ENCODE results near the gene PLEKHH2. TPM values are rescaled to one million over a fixed set of nuclear protein-coding genes. Genes with fewer than 3 reads are reported as not detected.

The PLEKHH2 gene
- total and polyA plus RNA-seq, 7 donors, result 0.69 to 83.1 (median 35.3) TPM

DNA sequence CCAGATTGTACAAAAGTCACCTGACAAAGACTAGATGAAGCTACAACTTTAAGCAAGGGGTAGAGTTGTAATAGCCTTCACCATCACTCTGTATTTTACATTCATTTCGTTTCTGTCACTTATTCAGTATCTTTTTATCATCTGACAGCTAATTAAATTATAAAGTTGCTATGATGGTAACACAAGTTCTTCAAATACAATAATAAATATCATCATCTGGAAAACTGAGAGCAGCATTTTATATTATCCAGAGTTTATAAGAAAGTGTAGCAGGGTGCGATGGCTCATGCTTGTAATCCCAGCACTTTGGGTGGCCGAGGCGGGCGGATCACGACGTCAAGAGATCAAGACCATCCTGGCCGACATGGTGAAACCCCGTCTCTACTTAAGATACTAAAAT is 157.9 kb downstream of the PLEKHH2 start:
- H3K36me3 ChIP-seq, result peaks cover 0 to 51% (median 4%) of the 10 kb centered on the region in 4 donors
- H3K4me3 ChIP-seq, result no peak overlapping the region
- 94 to 96% methylated on average over 9 of the region's 9 CpGs for WGBS, 2 donors
- H3K27ac ChIP-seq, result no peak overlapping the region
- no peaks in the 10 kb centered on the region for H3K9me3 ChIP-seq
- TF ChIP-seq, protein P1, sequence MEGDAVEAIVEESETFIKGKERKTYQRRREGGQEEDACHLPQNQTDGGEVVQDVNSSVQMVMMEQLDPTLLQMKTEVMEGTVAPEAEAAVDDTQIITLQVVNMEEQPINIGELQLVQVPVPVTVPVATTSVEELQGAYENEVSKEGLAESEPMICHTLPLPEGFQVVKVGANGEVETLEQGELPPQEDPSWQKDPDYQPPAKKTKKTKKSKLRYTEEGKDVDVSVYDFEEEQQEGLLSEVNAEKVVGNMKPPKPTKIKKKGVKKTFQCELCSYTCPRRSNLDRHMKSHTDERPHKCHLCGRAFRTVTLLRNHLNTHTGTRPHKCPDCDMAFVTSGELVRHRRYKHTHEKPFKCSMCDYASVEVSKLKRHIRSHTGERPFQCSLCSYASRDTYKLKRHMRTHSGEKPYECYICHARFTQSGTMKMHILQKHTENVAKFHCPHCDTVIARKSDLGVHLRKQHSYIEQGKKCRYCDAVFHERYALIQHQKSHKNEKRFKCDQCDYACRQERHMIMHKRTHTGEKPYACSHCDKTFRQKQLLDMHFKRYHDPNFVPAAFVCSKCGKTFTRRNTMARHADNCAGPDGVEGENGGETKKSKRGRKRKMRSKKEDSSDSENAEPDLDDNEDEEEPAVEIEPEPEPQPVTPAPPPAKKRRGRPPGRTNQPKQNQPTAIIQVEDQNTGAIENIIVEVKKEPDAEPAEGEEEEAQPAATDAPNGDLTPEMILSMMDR (IDR thresholded peaks at IDR 0.05), result no peak
- TF ChIP-seq POLR2AphosphoS5 (IDR thresholded peaks at IDR 0.05) (no peak), POLR2A (IDR thresholded peaks at IDR 0.05) (no peak), EP300 (IDR thresholded peaks at IDR 0.05) (no peak)
- no peaks in the 10 kb centered on the region for H3K4me1 ChIP-seq
- no peak for DNase-seq
- intact Hi-C loops (cut with DNase I), result no loop called here
- H3K27me3 ChIP-seq, result no peaks in the 10 kb centered on the region

DNA sequence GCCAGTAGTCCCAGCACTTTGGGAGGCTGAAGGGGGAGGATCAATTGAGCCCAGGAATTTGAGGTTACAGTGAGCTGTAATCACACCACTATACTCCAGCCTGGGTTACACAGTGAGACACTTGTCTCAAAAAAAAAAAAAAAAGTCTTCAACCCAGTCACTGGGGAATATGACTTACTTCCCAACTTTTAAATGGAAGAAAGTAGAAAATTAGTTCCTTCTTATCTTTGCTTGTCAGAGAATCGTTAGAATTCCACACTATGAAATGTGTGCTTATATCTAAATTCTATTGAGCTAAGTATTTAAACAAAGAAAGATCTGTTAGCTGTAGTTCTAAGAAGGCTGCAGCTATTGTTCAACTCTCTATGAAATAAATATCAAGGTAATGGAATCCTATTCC is 159.1 kb downstream of the PLEKHH2 start:
- no peak for DNase-seq
- Histone ChIP-seq H3K9me3 (no peaks in the 10 kb centered on the region), H3K4me3 (no peak overlapping the region), H3K27me3 (no peaks in the 10 kb centered on the region), H3K36me3 (peaks cover 0 to 49% (median 4%) of the 10 kb centered on the region in 4 donors), H3K4me1 (no peaks in the 10 kb centered on the region), H3K27ac (no peak overlapping the region)
- intact Hi-C loops (cut with DNase I), result no loop called here
- 56 to 83% methylated on average over 1 of the region's 1 CpG for WGBS, 2 donors
- TF ChIP-seq, protein P1 (IDR thresholded peaks at IDR 0.05), result no peak
- TF ChIP-seq POLR2A (IDR thresholded peaks at IDR 0.05) (no peak), EP300 (IDR thresholded peaks at IDR 0.05) (no peak), POLR2AphosphoS5 (IDR thresholded peaks at IDR 0.05) (no peak)

DNA sequence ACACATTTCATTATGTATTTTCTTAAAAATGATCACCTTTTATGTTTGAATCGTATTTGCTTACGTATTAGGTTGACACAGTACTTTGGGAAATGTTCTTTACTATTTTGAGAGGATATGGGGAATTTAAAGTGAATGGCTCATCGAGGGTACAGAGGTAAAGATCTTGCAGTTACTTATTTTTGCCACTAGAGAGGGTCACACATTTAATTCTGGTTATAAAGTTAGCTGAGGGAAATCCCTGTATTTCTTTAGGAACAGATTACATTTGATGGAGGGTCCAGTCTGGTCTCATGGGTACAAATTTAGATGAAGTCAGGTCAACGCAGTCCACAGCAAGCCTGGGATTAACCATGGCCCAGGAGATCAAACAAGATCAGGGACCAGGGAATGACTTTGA is 161.2 kb downstream of the PLEKHH2 start:
- Histone ChIP-seq H3K4me1 (no peaks in the 10 kb centered on the region), H3K36me3 (peaks cover 0 to 51% (median 6%) of the 10 kb centered on the region in 4 donors), H3K4me3 (no peak overlapping the region), H3K27me3 (no peaks in the 10 kb centered on the region), H3K9me3 (no peaks in the 10 kb centered on the region), H3K27ac (no peak overlapping the region)
- no peak for DNase-seq
- TF ChIP-seq EP300 (IDR thresholded peaks at IDR 0.05) (no peak), POLR2AphosphoS5 (IDR thresholded peaks at IDR 0.05) (no peak), POLR2A (IDR thresholded peaks at IDR 0.05) (no peak)
- TF ChIP-seq, protein P1 (IDR thresholded peaks at IDR 0.05), result no peak
- 59 to 85% methylated on average over 4 of the region's 4 CpGs for WGBS, 2 donors
- intact Hi-C loops (cut with DNase I), result no loop called here

DNA sequence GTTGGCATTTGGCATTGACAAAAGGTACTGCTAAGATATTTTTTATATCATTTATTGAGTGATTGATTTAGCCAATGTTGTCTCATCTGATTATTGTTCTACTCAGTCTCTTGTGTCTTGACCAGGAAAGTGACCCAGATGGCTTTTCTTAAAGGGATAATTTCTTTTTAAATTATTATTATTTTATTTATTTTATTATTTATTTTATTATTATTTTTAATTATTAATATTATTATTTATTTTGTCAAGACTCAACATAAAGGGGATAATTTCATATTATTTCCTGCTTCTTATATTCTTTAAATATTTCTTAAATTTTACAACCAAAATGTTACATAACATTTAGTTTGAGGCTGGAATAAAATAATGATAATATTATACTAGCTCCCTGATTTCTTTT is 163.8 kb downstream of the PLEKHH2 start:
- H3K4me3 ChIP-seq, result no peak overlapping the region
- H3K36me3 ChIP-seq, result peaks cover 0 to 54% (median 6%) of the 10 kb centered on the region in 4 donors
- DNase-seq, result no peak
- intact Hi-C loops (cut with DNase I), result no loop called here
- H3K4me1 ChIP-seq, result no peaks in the 10 kb centered on the region
- TF ChIP-seq POLR2AphosphoS5 (IDR thresholded peaks at IDR 0.05) (no peak), POLR2A (IDR thresholded peaks at IDR 0.05) (no peak), EP300 (IDR thresholded peaks at IDR 0.05) (no peak)
- TF ChIP-seq, protein P1 (IDR thresholded peaks at IDR 0.05), result no peak
- no peaks in the 10 kb centered on the region for H3K27me3 ChIP-seq
- no peaks in the 10 kb centered on the region for H3K9me3 ChIP-seq
- no peak overlapping the region for H3K27ac ChIP-seq

DNA sequence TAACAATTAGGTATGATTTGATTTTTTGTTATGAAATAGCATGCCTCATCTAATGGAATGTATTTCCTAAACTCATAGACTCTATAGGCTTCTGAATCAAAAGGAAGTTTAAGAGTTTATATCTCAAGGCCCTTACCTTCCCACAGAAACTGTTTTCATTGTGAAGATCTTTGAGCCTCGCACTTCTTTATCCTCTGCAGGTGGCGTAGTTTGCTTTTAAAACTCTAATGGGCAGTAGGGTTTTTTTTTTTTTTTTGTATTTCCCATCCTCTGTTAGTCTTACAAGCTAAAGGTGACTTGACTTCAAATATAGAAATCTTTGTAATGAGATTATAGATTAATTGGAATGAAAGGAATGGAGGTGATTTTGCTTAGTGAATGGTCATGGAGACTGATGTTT is 165.1 kb downstream of the PLEKHH2 start:
- Histone ChIP-seq H3K4me1 (no peaks in the 10 kb centered on the region), H3K9me3 (no peaks in the 10 kb centered on the region), H3K27ac (no peak overlapping the region), H3K27me3 (no peaks in the 10 kb centered on the region), H3K4me3 (no peak overlapping the region), H3K36me3 (peaks cover 0 to 54% (median 3%) of the 10 kb centered on the region in 4 donors)
- intact Hi-C loops (cut with DNase I), result no loop called here
- WGBS, 2 donors, result 63 to 93% methylated on average over 2 of the region's 2 CpGs
- DNase-seq, result no peak
- TF ChIP-seq EP300 (IDR thresholded peaks at IDR 0.05) (no peak), POLR2AphosphoS5 (IDR thresholded peaks at IDR 0.05) (no peak), POLR2A (IDR thresholded peaks at IDR 0.05) (no peak)
- TF ChIP-seq, protein P1 (IDR thresholded peaks at IDR 0.05), result no peak
